DMS79 (cell line): ENCODE measurements around the gene MYLK3.
A peak's percentile ranks its signal among the peaks of the same experiment; 100 is the strongest.

Source experiments
- DNase-seq: peaks from one replicate; lab custom pipeline; 2025; lab: John Stamatoyannopoulos, UW

Gene MYLK3

GRCh38 chr16:46757339-46758050 lies 9.4 kb upstream of the MYLK3 start:
- DNase-seq: peak; percentile 68

- no peak for DNase-seq
Measured at GRCh38 chr16:46756772-46757171, 8.6 kb upstream of the MYLK3 start.

GRCh38 chr16:46753015-46753414 lies 4.9 kb upstream of the MYLK3 start:
- DNase-seq: no peak

GRCh38 chr16:46751381-46751780 lies 3.2 kb upstream of the MYLK3 start:
- DNase-seq: no peak

- DNase-seq: peak; percentile 28
Measured at GRCh38 chr16:46748775-46749705, 896 bp upstream of the MYLK3 start.

GRCh38 chr16:46746821-46747776 lies 1.0 kb downstream of the MYLK3 start:
- no peak for DNase-seq

- DNase-seq: no peak
Measured at GRCh38 chr16:46745617-46746016, 2.5 kb downstream of the MYLK3 start.

- DNase-seq: no peak
Measured at GRCh38 chr16:46743232-46743719, 4.9 kb downstream of the MYLK3 start.

GRCh38 chr16:46739934-46740333 lies 8.2 kb downstream of the MYLK3 start:
- no peak for DNase-seq

- DNase-seq: no peak
Measured at GRCh38 chr16:46737621-46738214, 10.4 kb downstream of the MYLK3 start.

GRCh38 chr16:46736695-46737094 lies 11.4 kb downstream of the MYLK3 start:
- DNase-seq: no peak

- DNase-seq: no peak
Measured at GRCh38 chr16:46733319-46733830, 14.8 kb downstream of the MYLK3 start.

- DNase-seq: no peak
Measured at GRCh38 chr16:46732561-46732960, 15.6 kb downstream of the MYLK3 start.

GRCh38 chr16:46731691-46732555 lies 16.2 kb downstream of the MYLK3 start:
- no peak for DNase-seq

- DNase-seq: no peak
Measured at GRCh38 chr16:46730801-46731690, 17.1 kb downstream of the MYLK3 start.

GRCh38 chr16:46730126-46730525 lies 18.0 kb downstream of the MYLK3 start:
- no peak for DNase-seq

- DNase-seq: no peak
Measured at GRCh38 chr16:46729326-46729995, 18.7 kb downstream of the MYLK3 start.

GRCh38 chr16:46728806-46729205 lies 19.3 kb downstream of the MYLK3 start:
- no peak for DNase-seq

GRCh38 chr16:46727630-46728029 lies 20.5 kb downstream of the MYLK3 start:
- DNase-seq: no peak
